ENCODE results near the gene PARP8. TPM values are rescaled to one million over a fixed set of nuclear protein-coding genes. Genes with fewer than 3 reads are reported as not detected.

Gene PARP8
- total RNA-seq, 1 donor from 2014 or later, result 13.6 TPM

DNA sequence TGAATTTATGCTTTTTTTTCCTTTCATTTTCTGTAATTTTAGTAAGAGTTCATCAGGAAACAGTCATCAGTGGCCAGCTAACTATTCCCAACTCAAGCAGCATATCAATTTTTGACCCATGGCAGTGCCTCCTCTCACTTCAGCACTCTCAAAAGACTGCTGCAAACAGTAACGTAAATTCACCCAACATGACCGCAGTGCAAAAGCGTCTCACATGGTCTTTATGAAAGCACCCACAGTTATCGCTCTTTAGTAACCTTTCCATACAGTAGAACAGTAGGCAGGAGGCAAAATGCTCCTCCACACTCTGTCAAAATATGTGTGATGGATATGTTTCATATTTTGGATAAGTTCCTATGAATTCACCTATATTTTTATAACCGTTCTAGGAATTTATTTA is 48.6 kb downstream of the PARP8 start:
- H3K9me3 Mint-ChIP-seq (ENCODE audit: unreplicated experiment), result no peaks in the 10 kb centered on the region
- H3K27me3 Mint-ChIP-seq (ENCODE audit: unreplicated experiment), result no peaks in the 10 kb centered on the region
- H3K36me3 Mint-ChIP-seq (ENCODE audit: low read depth, unreplicated experiment), result no peaks in the 10 kb centered on the region
- H3K4me3 Mint-ChIP-seq (ENCODE audit: unreplicated experiment), result no peak overlapping the region
- TF ChIP-seq, protein P1, sequence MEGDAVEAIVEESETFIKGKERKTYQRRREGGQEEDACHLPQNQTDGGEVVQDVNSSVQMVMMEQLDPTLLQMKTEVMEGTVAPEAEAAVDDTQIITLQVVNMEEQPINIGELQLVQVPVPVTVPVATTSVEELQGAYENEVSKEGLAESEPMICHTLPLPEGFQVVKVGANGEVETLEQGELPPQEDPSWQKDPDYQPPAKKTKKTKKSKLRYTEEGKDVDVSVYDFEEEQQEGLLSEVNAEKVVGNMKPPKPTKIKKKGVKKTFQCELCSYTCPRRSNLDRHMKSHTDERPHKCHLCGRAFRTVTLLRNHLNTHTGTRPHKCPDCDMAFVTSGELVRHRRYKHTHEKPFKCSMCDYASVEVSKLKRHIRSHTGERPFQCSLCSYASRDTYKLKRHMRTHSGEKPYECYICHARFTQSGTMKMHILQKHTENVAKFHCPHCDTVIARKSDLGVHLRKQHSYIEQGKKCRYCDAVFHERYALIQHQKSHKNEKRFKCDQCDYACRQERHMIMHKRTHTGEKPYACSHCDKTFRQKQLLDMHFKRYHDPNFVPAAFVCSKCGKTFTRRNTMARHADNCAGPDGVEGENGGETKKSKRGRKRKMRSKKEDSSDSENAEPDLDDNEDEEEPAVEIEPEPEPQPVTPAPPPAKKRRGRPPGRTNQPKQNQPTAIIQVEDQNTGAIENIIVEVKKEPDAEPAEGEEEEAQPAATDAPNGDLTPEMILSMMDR (IDR thresholded peaks at IDR 0.05; ENCODE audit: unreplicated experiment), result no peak
- no peak for DNase-seq (ENCODE audit: low spot score)
- no peak overlapping the region for H3K27ac Mint-ChIP-seq (ENCODE audit: unreplicated experiment)
- H3K4me1 Mint-ChIP-seq (ENCODE audit: unreplicated experiment), result no peaks in the 10 kb centered on the region

DNA sequence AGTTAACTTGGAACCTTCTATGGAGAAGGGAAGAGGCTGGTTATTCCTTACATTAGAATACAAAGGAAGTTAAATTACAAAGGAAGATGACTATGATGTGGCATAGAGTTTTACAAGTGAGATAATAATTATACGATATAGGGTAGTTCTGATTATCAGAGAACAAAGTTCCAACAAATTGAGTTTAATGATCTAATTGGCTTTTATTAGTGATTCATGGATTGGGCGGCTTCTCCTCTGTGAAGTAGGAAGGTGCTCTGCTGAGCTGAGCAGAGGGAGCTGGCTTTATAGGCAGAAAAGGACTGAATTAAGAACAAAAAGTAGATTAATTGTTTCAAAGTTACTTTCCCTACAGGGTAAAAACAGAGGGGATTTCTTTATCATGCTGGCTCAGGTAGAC is 49.7 kb downstream of the PARP8 start:
- no peaks in the 10 kb centered on the region for H3K27me3 Mint-ChIP-seq (ENCODE audit: unreplicated experiment)
- TF ChIP-seq, protein P1 (IDR thresholded peaks at IDR 0.05; ENCODE audit: unreplicated experiment), result no peak
- no peak overlapping the region for H3K27ac Mint-ChIP-seq (ENCODE audit: unreplicated experiment)
- no peaks in the 10 kb centered on the region for H3K4me1 Mint-ChIP-seq (ENCODE audit: unreplicated experiment)
- H3K4me3 Mint-ChIP-seq (ENCODE audit: unreplicated experiment), result no peak overlapping the region
- no peaks in the 10 kb centered on the region for H3K36me3 Mint-ChIP-seq (ENCODE audit: low read depth, unreplicated experiment)
- DNase-seq (ENCODE audit: low spot score), result no peak
- no peaks in the 10 kb centered on the region for H3K9me3 Mint-ChIP-seq (ENCODE audit: unreplicated experiment)

- Mint-ChIP-seq H3K4me3 (ENCODE audit: unreplicated experiment) (no peak overlapping the region), H3K27ac (ENCODE audit: unreplicated experiment) (no peak overlapping the region), H3K9me3 (ENCODE audit: unreplicated experiment) (no peaks in the 10 kb centered on the region), H3K36me3 (ENCODE audit: low read depth, unreplicated experiment) (no peaks in the 10 kb centered on the region), H3K4me1 (ENCODE audit: unreplicated experiment) (no peaks in the 10 kb centered on the region), H3K27me3 (ENCODE audit: unreplicated experiment) (no peaks in the 10 kb centered on the region)
- DNase-seq (ENCODE audit: low spot score), result no peak
- TF ChIP-seq, protein P1 (IDR thresholded peaks at IDR 0.05; ENCODE audit: unreplicated experiment), result no peak
Measured at GRCh38 chr5:50717651-50718050, 51.2 kb downstream of the PARP8 start.

GRCh38 chr5:50720061-50720710 is 53.7 kb downstream of the PARP8 start:
- Mint-ChIP-seq H3K9me3 (ENCODE audit: unreplicated experiment) (no peaks in the 10 kb centered on the region), H3K27me3 (ENCODE audit: unreplicated experiment) (no peaks in the 10 kb centered on the region), H3K4me1 (ENCODE audit: unreplicated experiment) (no peaks in the 10 kb centered on the region), H3K4me3 (ENCODE audit: unreplicated experiment) (no peak overlapping the region), H3K36me3 (ENCODE audit: low read depth, unreplicated experiment) (no peaks in the 10 kb centered on the region), H3K27ac (ENCODE audit: unreplicated experiment) (no peak overlapping the region)
- TF ChIP-seq, protein P1 (IDR thresholded peaks at IDR 0.05; ENCODE audit: unreplicated experiment), result no peak
- DNase-seq (ENCODE audit: low spot score), result no peak

GRCh38 chr5:50722223-50722622 is 55.8 kb downstream of the PARP8 start:
- TF ChIP-seq, protein P1 (IDR thresholded peaks at IDR 0.05; ENCODE audit: unreplicated experiment), result no peak
- H3K36me3 Mint-ChIP-seq (ENCODE audit: low read depth, unreplicated experiment), result no peaks in the 10 kb centered on the region
- H3K9me3 Mint-ChIP-seq (ENCODE audit: unreplicated experiment), result no peaks in the 10 kb centered on the region
- no peaks in the 10 kb centered on the region for H3K27me3 Mint-ChIP-seq (ENCODE audit: unreplicated experiment)
- no peak for DNase-seq (ENCODE audit: low spot score)
- H3K4me1 Mint-ChIP-seq (ENCODE audit: unreplicated experiment), result no peaks in the 10 kb centered on the region
- H3K27ac Mint-ChIP-seq (ENCODE audit: unreplicated experiment), result no peak overlapping the region
- H3K4me3 Mint-ChIP-seq (ENCODE audit: unreplicated experiment), result no peak overlapping the region
